ENCODE data around the gene PAK1.

PAK1 gene

DNA sequence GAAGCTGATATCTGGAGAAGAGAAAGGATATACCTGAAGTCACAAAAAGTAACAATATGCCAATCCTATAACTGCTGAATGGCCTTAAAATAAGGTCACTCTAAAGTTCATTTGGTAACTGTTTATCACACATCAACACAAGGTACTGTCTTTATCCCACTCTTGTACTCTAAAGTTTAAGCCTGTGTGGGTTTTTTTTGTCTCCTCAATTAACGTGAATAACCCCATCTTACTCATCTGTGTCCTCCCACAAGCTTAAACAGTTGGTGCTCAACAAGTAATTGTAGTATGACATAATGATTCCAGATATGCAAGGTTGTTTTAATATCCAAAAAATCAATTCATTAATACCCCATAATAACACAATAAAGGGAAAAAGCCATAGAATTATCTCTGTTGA is 42.1 kb downstream of the PAK1 start:
- no peak for DNase-seq

- DNase-seq, result no peak
These were observed 45.3 kb downstream of the PAK1 start for GRCh38 chr11:77428598-77428997.

DNA sequence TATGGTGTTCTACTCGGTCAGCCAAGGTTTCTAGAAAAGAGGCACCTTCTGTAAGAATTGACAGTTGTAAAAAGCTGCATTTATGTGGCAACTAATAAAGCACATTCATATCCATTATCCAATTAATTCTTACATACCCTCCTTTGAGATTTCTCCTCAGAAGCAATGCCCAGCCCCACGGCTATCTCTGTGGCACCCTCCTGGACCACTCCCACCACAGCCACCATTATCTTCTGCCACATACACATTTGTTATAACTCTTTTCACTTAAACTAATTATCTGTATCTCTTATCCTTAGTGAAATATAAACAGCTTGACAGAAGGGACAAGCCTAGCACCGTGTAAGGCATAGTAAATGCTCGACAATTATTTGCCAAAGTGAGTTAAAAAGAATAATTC is 48.5 kb downstream of the PAK1 start:
- no peak for DNase-seq

GRCh38 chr11:77424644-77425043 is 49.2 kb downstream of the PAK1 start:
- DNase-seq, result no peak

DNA sequence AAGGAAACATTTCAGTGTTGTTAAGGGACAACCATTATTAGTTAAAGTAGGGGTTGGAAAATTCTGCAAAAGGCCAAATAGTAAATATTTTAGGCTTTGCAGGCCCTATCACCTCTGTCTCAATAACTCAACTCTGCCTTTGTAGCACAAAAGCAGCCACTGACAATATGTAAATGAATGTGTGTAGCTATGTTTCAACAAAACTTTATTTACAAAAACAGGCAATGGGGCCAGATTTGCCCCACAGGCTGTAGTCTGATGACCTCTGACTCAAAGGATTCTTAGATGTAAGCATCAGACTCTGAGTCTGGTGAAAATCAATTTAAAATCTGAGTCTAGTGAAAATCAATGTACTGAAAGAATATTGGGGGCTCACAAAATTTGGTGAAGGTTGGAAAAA is 50.3 kb downstream of the PAK1 start:
- no peak for DNase-seq

GRCh38 chr11:77422687-77423086 is 51.2 kb downstream of the PAK1 start:
- no peak for DNase-seq

- no peak for DNase-seq
These were observed 52.7 kb downstream of the PAK1 start for GRCh38 chr11:77421041-77421723.

GRCh38 chr11:77418971-77419597 is 54.8 kb downstream of the PAK1 start:
- no peak for DNase-seq

- no peak for DNase-seq
These were observed 55.5 kb downstream of the PAK1 start for GRCh38 chr11:77418155-77418970.

GRCh38 chr11:77416357-77416756 is 57.5 kb downstream of the PAK1 start:
- no peak for DNase-seq

- no peak for DNase-seq
These were observed 59.9 kb downstream of the PAK1 start for GRCh38 chr11:77413850-77414460.

GRCh38 chr11:77412814-77413213 is 61.1 kb downstream of the PAK1 start:
- no peak for DNase-seq

DNA sequence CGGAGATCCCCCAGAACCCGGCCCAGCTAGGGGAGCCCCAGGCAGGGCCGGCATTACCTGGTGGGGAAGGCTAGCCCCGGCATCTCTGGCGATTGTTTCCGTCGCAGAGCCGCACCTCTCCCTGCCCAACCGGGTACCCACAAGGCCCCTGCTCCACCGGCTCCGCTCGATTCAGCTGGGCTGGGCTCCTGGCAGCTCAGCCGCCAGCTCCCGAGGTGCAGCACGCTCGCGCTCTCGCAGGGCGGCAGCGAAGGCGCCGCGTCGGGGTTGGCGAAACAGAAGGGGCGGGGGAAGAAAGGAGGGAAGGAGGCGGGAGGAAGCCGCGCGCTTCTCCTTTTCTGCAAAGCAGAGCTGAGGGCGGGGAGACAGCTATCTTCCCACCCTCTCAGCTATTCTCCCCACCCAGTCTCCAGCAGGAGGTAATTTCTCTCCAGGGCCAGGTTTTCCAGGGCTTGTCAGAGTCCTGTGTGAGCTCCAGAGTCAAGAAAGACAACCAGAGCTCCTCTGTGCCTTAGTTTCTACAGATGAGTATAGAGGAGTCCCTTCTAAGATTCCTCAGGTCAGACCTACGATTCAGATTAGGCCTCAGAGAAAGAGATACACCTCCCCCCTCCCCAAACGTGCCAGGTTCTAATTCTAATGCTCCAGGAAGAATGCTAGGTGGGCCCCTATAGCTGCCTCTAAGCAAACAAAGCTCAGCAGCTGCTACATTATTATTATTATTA is 62.0 kb downstream of the PAK1 start:
- DNase-seq, result peak; percentile 84

- DNase-seq, result peak; percentile 43
These were observed 62.7 kb downstream of the PAK1 start for GRCh38 chr11:77411137-77411707.

GRCh38 chr11:77410076-77410827 is 63.6 kb downstream of the PAK1 start:
- no peak for DNase-seq

- no peak for DNase-seq
These were observed 64.8 kb downstream of the PAK1 start for GRCh38 chr11:77409046-77409445.

GRCh38 chr11:77407613-77408012 is 66.3 kb downstream of the PAK1 start:
- peak; percentile 50 for DNase-seq

DNA sequence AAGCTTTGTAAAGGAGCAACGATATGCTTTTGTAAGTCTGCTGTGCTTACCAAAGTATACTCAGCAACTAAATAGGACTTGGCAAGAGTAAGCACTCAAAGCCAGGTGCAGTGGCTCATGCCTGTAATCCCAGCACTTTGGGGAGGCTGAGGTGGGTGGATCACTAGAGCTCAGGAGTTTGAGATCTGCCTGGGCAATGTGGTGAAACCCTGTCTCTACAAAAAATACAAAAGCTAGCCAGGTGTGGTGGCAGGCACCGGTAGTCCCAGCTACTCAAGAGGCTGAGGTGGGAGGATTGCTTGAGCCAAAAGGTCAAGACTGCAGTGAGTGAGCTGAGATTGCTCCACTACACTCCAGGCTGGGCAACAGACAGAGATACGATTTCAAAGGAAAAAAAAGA is 67.5 kb downstream of the PAK1 start:
- no peak for DNase-seq

GRCh38 chr11:77403211-77403610 is 70.7 kb downstream of the PAK1 start:
- DNase-seq, result no peak

GRCh38 chr11:77402218-77402556 is 71.7 kb downstream of the PAK1 start:
- DNase-seq, result no peak

GRCh38 chr11:77401486-77402217 is 72.2 kb downstream of the PAK1 start:
- DNase-seq, result no peak
